ENCODE measurements around the gene ZNF774.

Gene ZNF774

DNA sequence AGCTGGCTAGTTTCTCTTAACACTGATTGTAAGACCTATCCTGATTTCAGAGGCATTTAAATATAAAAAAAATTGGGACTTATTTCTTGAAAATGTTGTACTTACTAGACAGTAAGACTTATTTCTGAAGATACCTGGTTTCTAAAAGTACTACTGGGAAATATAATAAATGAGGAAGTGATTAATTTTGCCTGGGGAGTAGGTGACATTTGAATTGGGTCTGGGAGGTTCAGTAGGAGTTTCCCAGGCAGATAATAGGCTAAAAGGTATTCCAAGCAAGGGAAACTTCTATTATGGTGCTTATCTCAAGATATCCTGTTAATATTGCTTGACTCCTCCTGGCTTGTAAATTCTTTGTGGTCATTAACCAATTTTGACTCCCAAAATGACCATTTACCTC, 29.4 kb downstream of the ZNF774 start:
- Histone ChIP-seq H3K79me2 (no peaks in the 10 kb centered on the region), H3K4me3 (ENCODE audit: low read depth, low read length) (no peak overlapping the region)

DNA sequence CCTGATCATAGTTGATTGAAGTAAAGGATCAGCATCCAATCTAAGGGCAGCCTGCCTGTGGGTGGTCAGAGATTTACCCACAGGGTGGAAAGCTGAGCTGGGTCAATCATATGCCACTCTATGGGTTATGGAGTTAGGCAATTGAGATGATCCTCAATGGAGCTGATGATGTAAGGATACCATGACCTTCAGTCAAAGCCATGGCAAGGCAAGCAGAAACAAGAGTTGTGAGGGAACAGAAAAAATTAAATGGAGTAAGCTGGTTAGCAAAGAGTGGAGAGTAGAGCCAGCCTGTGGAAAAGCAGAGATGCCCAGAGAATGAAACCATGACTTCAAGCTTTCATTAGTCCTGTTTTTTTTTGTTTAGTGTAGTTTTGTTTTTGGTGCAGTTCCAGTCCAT, 30.2 kb downstream of the ZNF774 start:
- H3K79me2 ChIP-seq: no peaks in the 10 kb centered on the region
- H3K36me3 ChIP-seq (ENCODE audit: control insufficient read depth, insufficient read depth, low read length): no peaks in the 10 kb centered on the region
- H3K9ac ChIP-seq: no peak overlapping the region
- no peaks in the 10 kb centered on the region for H3K27me3 ChIP-seq (ENCODE audit: control insufficient read depth, insufficient read depth, low read length)
- no peak overlapping the region for H3K4me3 ChIP-seq (ENCODE audit: low read depth, low read length)
- no peak overlapping the region for H3K4me2 ChIP-seq (ENCODE audit: low read length)
- H3K9me3 ChIP-seq (ENCODE audit: control insufficient read depth, low read length): no peaks in the 10 kb centered on the region
- TF ChIP-seq, protein P1, sequence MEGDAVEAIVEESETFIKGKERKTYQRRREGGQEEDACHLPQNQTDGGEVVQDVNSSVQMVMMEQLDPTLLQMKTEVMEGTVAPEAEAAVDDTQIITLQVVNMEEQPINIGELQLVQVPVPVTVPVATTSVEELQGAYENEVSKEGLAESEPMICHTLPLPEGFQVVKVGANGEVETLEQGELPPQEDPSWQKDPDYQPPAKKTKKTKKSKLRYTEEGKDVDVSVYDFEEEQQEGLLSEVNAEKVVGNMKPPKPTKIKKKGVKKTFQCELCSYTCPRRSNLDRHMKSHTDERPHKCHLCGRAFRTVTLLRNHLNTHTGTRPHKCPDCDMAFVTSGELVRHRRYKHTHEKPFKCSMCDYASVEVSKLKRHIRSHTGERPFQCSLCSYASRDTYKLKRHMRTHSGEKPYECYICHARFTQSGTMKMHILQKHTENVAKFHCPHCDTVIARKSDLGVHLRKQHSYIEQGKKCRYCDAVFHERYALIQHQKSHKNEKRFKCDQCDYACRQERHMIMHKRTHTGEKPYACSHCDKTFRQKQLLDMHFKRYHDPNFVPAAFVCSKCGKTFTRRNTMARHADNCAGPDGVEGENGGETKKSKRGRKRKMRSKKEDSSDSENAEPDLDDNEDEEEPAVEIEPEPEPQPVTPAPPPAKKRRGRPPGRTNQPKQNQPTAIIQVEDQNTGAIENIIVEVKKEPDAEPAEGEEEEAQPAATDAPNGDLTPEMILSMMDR (IDR thresholded peaks at IDR 0.05): no peak
- no peak overlapping the region for H2AFZ ChIP-seq
- no peak overlapping the region for H3K27ac ChIP-seq
- no peaks in the 10 kb centered on the region for H3K4me1 ChIP-seq

More for the DNA sequence above, 29.4 kb downstream of the ZNF774 start:
- H3K36me3 ChIP-seq (ENCODE audit: control insufficient read depth, insufficient read depth, low read length): no peaks in the 10 kb centered on the region
- no peak overlapping the region for H3K27ac ChIP-seq
- H3K9ac ChIP-seq: no peak overlapping the region
- no peak overlapping the region for H3K4me2 ChIP-seq (ENCODE audit: low read length)
- H2AFZ ChIP-seq: no peak overlapping the region
- H3K9me3 ChIP-seq (ENCODE audit: control insufficient read depth, low read length): no peaks in the 10 kb centered on the region
- TF ChIP-seq, protein P1 (IDR thresholded peaks at IDR 0.05): no peak
- H3K27me3 ChIP-seq (ENCODE audit: control insufficient read depth, insufficient read depth, low read length): no peaks in the 10 kb centered on the region
- H3K4me1 ChIP-seq: no peaks in the 10 kb centered on the region

DNA sequence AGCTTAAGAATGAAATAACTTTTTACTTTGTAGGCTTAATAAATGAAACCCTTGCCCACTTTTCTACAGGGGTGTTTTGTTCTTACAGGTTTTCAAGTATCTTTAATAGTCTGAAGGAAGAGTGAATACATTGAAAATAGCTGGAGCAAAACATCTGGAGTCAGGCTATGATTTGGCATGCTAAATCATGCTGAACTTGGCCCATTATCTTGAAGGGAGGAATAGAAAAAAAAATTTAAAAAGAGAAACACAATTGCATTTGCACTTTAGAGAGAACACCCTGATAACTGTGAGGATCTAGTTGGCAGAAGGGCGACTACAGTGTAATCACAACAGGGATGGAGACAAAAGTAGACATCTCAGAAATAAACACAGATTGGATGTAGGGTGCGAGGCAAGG, 34.1 kb downstream of the ZNF774 start:
- Histone ChIP-seq H3K27me3 (ENCODE audit: control insufficient read depth, insufficient read depth, low read length) (no peaks in the 10 kb centered on the region), H2AFZ (no peak overlapping the region), H3K79me2 (peaks cover 4% of the 10 kb centered on the region), H3K4me3 (ENCODE audit: low read depth, low read length) (no peak overlapping the region), H3K36me3 (ENCODE audit: control insufficient read depth, insufficient read depth, low read length) (no peaks in the 10 kb centered on the region), H3K27ac (no peak overlapping the region), H3K9me3 (ENCODE audit: control insufficient read depth, low read length) (no peaks in the 10 kb centered on the region), H3K9ac (no peak overlapping the region), H3K4me1 (no peaks in the 10 kb centered on the region), H3K4me2 (ENCODE audit: low read length) (no peak overlapping the region)
- TF ChIP-seq, protein P1 (IDR thresholded peaks at IDR 0.05): no peak

DNA sequence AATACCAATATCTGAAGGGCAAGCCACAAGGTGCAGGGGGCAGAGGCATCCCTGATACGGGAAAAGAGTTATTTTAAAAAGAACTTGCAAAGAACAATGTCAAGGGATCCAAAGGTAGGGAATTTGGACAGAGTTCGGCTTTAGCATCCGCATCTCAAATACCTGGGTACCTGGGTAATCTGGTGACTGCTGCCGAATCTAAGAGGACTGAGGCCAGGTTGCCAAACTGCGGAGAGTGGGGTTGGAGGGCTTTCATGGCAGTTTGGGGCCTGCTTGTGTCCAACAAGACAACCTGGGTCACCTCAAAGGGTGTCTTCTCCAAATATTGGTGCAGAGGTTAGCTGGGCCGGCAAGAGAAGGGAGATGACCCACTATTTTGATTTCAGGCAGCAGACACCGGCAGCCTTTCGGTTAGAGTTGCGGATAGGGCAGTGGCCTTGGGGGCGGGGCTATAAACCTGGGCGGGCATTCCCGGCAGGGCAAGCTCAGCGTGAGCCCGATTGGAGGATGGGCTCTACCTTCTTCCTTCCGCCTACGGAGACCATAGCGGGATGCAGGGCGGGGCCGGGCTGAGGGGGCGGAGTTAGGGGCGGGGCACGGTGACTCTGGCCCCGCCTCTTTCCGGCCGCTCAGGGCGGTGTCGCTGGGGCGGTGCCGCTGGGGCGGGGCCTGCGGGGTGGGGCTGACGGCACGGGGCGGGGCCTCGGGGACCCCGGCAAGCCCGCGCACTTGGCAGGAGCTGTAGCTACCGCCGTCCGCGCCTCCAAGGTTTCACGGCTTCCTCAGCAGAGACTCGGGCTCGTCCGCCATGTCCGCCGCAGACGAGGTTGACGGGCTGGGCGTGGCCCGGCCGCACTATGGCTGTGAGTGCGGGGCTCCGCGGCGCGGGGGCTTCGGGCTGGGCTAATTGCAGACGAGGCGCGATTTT, 35.7 kb downstream of the ZNF774 start, which contains the start of gene IQGAP1:
TSS of gene IQGAP1 (plus strand) at position 709 of the 928 bp plus-strand sequence. CDS start at position 809, 100 bp downstream.
- no peaks in the 10 kb centered on the region for H3K4me1 ChIP-seq
- no peaks in the 10 kb centered on the region for H3K36me3 ChIP-seq (ENCODE audit: control insufficient read depth, insufficient read depth, low read length)
- TF ChIP-seq, protein P1 (IDR thresholded peaks at IDR 0.05): no peak

More for the DNA sequence above, 35.7 kb downstream of the ZNF774 start, which contains the start of gene IQGAP1:
- Histone ChIP-seq H3K9ac (peak within 1 kb of the TSS; percentile 6), H3K27me3 (ENCODE audit: control insufficient read depth, insufficient read depth, low read length) (no peaks in the 10 kb centered on the region), H3K27ac (peak within 1 kb of the TSS; percentile 81), H3K4me2 (ENCODE audit: low read length) (peak within 1 kb of the TSS; percentile 84), H3K79me2 (peaks cover 4% of the 10 kb centered on the region), H3K4me3 (ENCODE audit: low read depth, low read length) (peak within 1 kb of the TSS; percentile 69), H3K9me3 (ENCODE audit: control insufficient read depth, low read length) (no peaks in the 10 kb centered on the region), H2AFZ (peak within 1 kb of the TSS; percentile 70)

Measured in parathyroid adenoma (tissue), 2 donors.